HG02981 (cell line): ENCODE results near the gene NSUN7.
A peak's percentile ranks its signal among the peaks of the same experiment; 100 is the strongest.
"Not testable (repeated sequence)": the region's sequence is repeated elsewhere in the genome, so short reads cannot be mapped to it uniquely, and the experiment has no call there.

Experiments used
- ATAC-seq: cut with Tn5 transposase; IDR thresholded peaks from one replicate; pipeline ENCODE4 v1.9.1; 2021; ENCODE audit warnings: mild to moderate bottlenecking, moderate library complexity; ENCODE audit not compliant: unreplicated experiment

Gene NSUN7, protein sequence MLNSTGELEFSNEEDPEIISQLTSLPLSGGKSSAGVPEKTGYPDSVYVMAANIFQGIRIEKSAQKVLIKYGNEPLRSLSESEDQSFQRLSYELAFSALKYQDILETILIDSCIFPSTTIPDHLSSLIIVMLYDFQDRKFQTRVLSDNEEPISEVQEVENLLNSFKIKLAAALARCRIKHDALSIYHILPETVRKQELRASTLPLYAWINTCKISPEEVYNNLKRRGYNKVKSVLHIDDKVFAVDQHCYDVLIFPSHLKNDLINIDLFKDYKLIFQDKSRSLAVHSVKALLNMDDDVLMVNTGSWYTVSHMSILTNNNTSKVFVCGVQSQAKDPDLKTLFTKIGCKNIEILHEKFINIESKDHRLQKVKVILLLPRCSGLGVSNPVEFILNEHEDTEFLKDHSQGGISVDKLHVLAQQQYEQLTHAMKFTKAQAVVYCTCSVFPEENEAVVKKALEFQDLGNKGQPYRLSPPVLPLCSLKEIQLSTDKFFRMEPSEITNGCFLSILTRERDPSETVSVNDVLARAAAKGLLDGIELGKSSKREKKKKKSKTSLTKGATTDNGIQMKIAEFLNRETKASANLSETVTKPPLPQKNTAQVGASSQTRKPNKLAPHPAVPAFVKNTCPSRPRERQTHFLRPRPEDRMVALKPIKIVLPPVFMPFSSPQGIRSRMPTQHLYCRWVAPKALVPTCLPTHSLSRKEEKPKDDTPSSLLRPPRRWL

DNA sequence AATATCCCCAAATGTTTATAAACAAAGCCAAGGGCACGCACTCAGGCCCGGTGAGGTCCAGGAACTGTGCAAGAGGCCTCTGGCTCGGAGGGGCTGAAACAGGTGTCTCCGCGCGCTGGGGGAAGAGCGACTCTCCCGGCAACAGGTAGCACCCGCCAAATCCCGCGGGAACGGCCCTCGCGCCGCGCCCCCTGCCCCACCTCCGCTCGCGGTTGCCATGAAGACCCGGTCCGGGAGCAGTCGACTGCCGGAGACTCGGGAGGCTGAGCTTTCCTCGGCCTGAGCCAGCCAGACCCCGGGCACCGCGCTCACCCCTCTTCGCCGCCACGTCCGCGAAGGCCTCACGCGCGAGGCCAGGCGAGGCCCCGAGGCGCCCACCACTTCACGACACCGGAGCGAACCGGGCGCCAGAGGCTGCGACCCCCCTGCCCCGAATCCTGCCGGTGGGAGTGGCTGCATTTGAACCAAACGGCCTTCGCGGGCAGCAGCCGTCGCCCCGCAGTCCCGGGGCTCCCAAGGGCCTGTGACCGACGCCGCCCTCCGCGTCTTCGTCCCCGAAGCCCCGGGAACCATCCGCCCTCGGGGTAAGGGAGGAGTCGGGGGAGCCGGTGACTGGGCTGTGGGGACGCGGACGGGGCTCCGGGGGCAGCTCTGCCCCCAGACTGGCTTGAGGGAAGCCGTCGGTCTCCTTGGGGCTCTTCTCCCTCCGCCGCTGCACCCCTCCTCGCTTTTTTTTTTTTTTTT lies at the start of gene NSUN7:
TSS of gene NSUN7 (plus strand) at position 239 of the 744 bp plus-strand sequence. CDS start 739 bp downstream, outside the sequence.
- ATAC-seq = peak; percentile 77

DNA sequence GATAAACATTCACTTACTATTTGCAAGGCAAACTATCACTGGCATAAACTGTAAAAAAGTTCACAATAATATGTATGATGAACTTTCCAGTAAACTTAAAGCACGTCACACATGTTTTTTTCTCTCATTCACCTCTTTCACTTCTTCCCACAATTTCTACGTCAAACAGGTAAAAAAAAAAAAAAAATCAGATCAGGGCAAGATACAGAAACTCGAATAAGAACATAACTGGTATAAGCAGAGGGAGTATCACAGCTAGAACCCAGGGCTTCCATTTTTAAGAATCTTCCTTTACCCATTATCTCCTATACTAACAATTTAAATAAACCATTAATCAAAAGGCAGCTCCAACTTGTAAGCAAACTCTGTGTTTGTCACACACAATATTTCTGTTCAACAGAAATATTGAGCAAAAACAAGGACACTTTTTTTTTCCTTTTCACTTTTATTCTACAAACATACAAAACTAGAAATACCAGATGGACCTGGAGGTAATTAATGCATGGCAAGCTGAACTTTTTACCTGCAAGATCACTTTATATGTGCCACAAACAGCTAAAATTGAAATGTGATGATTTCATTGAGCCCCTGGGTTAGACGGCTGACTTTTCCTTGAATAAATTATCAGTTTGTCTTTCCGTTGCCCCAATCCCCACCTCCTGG lies 47.5 kb upstream of the NSUN7 start:
- ATAC-seq = no peak

- no peak for ATAC-seq
Measured at GRCh38 chr4:40702800-40703151, 47.0 kb upstream of the NSUN7 start.

DNA sequence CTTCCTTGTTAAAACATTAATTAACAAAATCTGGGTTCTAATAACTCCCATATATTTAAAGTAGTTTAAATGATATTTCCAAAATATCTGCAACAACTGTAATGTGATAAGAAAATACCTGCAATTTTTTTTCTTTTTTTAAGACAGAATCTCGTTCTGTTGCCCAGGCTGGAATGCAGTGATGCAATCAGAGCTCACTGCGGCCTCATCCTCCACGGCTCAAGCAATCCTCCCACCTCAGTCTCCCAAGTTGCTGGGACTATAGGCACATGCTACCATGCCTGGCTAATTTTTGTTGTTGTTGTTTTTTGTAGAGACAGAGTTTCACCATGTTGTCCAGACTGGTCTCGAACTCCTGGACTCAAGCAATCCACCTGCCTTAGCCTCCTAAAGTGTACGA lies 45.7 kb upstream of the NSUN7 start:
- ATAC-seq = no peak

DNA sequence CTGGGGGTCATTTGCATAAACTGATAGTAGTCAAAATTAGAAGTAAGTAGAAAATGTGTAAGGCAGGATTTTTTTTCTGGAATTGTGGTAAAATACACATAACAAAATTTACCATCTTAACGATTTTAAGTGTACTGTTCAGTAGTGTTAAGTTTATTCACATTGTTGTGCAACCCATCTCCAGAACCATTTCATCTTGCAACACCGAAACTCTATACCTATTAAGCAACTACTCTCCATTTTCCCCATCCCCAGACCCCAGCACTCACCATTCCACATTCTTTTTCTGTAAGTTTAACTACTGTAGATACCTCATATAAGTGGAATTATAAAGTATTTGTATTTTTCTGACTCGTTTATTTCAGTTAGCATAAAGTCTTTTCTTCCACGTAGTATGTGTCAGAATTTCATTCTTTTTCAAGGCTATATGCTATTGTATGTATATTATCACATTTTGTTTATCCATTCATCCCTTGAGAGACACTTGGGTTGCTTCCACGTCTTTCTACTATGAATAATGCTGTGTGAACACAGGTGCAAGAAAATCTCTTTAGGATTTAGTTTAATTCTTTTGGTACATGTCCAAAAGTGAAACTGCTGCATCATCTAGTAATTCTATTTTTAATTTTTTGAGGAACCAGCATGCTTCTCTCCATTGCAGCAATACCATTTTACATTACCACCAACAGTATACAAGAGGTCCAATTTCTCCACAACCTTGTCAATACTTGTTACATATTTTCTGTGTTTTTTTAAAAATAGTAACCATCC lies 39.1 kb upstream of the NSUN7 start:
- ATAC-seq = no peak

DNA sequence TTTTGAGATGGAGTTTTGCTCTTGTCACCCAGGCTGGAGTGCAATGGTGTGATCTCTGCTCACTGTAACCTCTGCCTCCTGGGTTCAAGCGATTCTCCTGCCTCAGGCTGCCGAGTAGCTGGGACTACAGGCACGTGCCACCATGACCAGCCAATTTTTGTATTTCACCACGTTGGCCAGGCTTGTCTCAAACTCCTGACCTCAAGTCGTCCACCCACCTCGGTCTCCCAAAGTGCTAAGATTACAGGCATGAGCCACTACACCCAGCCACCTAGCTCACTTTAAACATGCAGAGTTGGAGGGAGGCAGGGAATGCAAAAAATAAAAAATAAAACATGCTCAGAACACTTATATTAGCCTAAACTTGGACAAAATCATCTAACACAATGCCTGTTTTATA lies 36.8 kb upstream of the NSUN7 start:
- ATAC-seq = not testable (repeated sequence)

DNA sequence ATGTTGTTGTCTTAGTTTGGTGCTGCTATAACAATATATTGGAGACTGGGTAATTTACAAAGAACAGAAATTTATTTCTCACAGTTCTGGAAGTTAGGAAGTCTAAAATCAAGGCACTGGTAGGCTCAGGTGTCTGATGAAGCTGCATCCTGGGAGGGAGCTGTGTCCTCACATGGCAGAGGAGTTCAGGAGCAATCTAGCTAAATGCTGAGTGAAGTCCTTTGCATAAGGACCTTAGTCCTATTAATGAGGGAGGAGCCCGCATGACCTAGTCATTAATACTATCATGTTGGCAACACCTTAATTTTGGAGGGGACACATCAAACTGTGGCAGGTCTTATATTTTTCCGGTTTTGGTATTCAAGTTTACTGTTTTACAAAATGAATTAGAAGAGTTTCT lies 36.0 kb upstream of the NSUN7 start:
- no peak for ATAC-seq

- no peak for ATAC-seq
Measured at GRCh38 chr4:40718586-40718985, 31.2 kb upstream of the NSUN7 start.

- peak; percentile 40 for ATAC-seq
Measured at GRCh38 chr4:40719008-40719623, 30.6 kb upstream of the NSUN7 start.

- no peak for ATAC-seq
Measured at GRCh38 chr4:40720351-40720750, 29.4 kb upstream of the NSUN7 start.

GRCh38 chr4:40720916-40721315 lies 28.8 kb upstream of the NSUN7 start:
- no peak for ATAC-seq

DNA sequence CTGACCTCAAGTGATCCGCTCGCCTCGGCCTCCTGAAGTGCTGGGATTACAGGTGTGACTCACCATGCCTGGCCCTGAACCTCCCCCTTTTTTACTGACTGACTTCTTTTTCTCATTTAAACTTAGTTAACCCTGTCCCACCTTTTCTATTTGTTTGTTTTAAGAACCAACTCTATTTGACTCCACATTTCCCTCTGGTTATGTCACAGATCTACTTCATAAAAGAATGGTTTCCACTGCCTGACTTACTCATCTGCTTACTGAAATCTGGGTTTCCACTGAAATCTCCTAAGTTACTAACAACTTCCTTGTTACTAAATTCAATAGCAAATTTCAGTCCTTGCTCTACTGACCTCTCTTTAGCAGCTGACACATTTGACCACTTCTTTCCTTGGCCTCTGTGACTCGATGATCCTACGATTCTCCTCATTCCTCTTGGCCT lies 28.0 kb upstream of the NSUN7 start:
- no peak for ATAC-seq

- ATAC-seq = peak; percentile 90
Measured at GRCh38 chr4:40722576-40723161, 27.1 kb upstream of the NSUN7 start.

DNA sequence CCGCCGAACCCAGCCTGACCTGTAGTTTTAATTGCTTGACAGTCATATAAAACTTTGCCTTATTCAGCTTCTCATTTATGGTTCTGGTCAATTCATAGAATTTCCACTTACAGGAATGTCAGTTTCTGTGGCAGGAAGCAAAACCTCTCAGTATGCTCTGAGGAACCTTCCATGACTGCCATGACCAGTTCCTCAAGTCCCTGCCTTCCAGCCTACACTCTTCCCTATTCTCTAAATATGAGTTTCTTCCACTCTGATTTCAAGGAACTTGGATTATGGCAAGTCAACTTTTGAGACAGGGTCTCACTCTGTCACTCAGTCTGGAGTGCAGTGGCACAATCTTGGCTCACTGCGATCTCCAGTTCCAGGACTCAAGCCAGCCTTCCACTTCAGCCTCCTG lies 26.0 kb upstream of the NSUN7 start:
- no peak for ATAC-seq

DNA sequence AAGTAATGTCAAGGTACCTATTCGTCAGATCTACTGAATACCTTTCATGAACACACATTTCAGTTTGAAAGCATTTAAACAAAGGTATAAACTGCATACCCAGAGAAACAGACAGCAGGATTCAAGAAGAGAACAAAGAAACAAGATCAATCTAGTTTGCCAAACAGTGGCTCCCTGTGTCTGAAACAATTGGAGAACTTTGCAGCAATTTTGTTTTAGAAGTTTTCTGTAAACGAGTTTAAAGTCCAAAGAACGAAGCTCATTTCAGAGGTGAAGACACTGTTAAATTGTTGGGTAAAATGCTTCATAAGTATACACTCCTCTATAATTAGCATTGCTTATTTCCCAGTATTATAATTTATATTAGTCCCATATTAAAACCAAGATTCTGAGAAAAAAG lies 21.4 kb upstream of the NSUN7 start:
- no peak for ATAC-seq

- no peak for ATAC-seq
Measured at GRCh38 chr4:40729555-40729954, 20.2 kb upstream of the NSUN7 start.

- ATAC-seq = no peak
Measured at GRCh38 chr4:40730091-40730679, 19.6 kb upstream of the NSUN7 start.

GRCh38 chr4:40731361-40731760 lies 18.4 kb upstream of the NSUN7 start:
- no peak for ATAC-seq

DNA sequence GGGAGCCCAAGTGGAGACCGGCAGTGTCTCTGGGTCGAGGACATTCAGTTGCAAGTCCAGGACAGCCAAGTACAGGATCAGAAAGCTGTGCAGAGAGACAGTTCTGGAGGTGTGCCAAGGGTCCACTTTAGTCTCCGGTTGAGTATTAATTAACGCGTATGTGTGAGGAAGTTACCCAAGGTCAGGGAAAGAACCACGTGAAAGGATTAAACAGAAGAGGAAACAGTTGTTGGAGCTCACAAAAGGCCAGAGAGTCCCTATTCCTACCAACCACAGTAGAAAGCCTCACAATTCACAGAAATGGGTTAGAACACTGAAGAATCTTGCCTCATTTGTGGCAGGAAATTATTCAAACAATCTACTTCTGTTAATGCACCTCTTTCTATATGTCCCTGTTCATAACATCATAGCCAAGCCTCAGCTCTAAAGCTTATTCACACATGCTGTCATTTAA lies 17.9 kb upstream of the NSUN7 start:
- ATAC-seq = peak; percentile 88
